ENCODE measurements around the gene C20orf204. TPM values are rescaled to one million over a fixed set of nuclear protein-coding genes. Genes with fewer than 3 reads are reported as not detected.

Gene C20orf204
- total and polyA plus RNA-seq, 9 of the 15 experiments (the other 6 are each of a cell fraction or from before 2014, with no cell fraction given): 0.11 to 1.1 (median 0.36) TPM; not detected in 2

DNA sequence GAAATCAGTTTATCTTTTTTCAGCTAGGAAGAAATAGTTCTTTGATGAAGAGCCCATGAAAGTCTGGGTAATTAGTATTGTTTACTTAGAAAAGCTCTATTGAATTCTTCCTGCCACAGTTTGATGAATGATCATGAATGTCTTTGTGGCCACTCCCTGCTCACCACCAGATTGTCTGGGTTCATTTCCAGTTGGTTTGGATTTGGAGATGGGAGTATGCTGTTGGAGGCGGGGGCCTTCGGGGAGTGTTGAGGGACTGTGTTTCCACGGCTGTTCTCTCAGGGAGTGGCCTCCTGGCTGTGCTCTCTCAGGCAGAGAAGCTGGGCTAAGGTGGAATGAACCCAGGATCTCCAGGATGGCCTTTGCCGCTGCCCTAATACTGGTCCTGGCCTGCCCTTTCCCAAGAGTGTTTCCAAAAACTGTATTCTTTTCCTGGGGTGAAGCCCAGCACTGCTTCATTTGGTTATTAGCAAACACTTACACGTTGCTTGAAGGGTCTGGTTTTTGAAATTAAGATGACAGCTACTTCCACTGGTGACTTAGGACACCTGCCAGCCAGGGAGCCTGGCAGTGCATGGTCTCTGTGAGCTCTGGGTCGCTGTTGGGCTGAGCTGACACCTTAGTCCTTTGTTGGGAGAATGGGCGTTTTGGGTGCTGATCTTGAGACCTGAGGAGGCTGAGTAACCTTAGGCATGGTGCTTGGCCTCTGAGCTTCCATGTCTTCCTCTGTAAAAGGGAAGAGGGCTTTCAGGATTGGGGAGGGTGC is 31.8 kb upstream of the C20orf204 start:
- TF ChIP-seq ZBTB17 (CRISPR knock-in tag; IDR thresholded peaks at IDR 0.05): no peak
- TF ChIP-seq SMC3 (conservative IDR thresholded peaks at IDR 0.05; ENCODE audit: insufficient read depth, low read depth, low read length): no peak
- TF ChIP-seq ZKSCAN8 (CRISPR knock-in tag; IDR thresholded peaks at IDR 0.05): no peak
- TF ChIP-seq RNF2 (IDR thresholded peaks at IDR 0.05): no peak
- TF ChIP-seq POU5F1 (IDR thresholded peaks at IDR 0.05; ENCODE audit: borderline replicate concordance, low read depth, low read length, partially characterized antibody): no peak
- TF ChIP-seq ZNF830 (CRISPR knock-in tag; IDR thresholded peaks at IDR 0.05): no peak
- TF ChIP-seq ZNF12 (CRISPR knock-in tag; IDR thresholded peaks at IDR 0.05): no peak
- no peak for TF ChIP-seq NFRKB (IDR thresholded peaks at IDR 0.05; ENCODE audit: low read depth)
- no peak for TF ChIP-seq JUNB (CRISPR knock-in tag; conservative IDR thresholded peaks at IDR 0.05)
- TF ChIP-seq NCOA2 (IDR thresholded peaks at IDR 0.05; ENCODE audit: partially characterized antibody in 2 of 2): no peak
- no peak for TF ChIP-seq ZNF146 (CRISPR knock-in tag; IDR thresholded peaks at IDR 0.05; ENCODE audit: unreplicated experiment)
- TF ChIP-seq, protein P1, sequence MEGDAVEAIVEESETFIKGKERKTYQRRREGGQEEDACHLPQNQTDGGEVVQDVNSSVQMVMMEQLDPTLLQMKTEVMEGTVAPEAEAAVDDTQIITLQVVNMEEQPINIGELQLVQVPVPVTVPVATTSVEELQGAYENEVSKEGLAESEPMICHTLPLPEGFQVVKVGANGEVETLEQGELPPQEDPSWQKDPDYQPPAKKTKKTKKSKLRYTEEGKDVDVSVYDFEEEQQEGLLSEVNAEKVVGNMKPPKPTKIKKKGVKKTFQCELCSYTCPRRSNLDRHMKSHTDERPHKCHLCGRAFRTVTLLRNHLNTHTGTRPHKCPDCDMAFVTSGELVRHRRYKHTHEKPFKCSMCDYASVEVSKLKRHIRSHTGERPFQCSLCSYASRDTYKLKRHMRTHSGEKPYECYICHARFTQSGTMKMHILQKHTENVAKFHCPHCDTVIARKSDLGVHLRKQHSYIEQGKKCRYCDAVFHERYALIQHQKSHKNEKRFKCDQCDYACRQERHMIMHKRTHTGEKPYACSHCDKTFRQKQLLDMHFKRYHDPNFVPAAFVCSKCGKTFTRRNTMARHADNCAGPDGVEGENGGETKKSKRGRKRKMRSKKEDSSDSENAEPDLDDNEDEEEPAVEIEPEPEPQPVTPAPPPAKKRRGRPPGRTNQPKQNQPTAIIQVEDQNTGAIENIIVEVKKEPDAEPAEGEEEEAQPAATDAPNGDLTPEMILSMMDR (IDR thresholded peaks at IDR 0.05 in 2 of 3, conservative IDR thresholded peaks at IDR 0.05 in 1 of 3; ENCODE audit: insufficient read depth in 2 of 3, low read depth in 1 of 3, low read length in 3 of 3): no peak
- TF ChIP-seq POLR2H (tag; IDR thresholded peaks at IDR 0.05; ENCODE audit: low read depth): no peak
- TF ChIP-seq RBM39 (optimal IDR thresholded peaks at IDR 0.05; ENCODE audit: low read depth, low read length): no peak
- TF ChIP-seq MCM2 (IDR thresholded peaks at IDR 0.05; ENCODE audit: low read depth): no peak
- no peak for TF ChIP-seq KLF1 (tag; IDR thresholded peaks at IDR 0.05)
- TF ChIP-seq ZNF133 (CRISPR knock-in tag; IDR thresholded peaks at IDR 0.05): no peak
- no TSS peak for BruUV-seq (replicated peaks)
- FAIRE-seq (no peak), DNase-seq (ENCODE audit: extremely low read depth in 1 of 4, low spot score in 3 of 4) (no peak), ATAC-seq (no peak)
- H3K9ac ChIP-seq (ENCODE audit: insufficient read depth in 1 of 2, low read depth in 2 of 2, low read length in 2 of 2): no peak overlapping the region
- peaks cover 3% of the 10 kb centered on the region; the same call in 1 of the 3 replicates for H3K79me2 ChIP-seq (ENCODE audit: control insufficient read depth, insufficient read depth, low read length)
- ChIA-PET CTCF (ENCODE audit: low intra/inter-chr PET ratio) (no interaction called here), POLR2A (interaction anchor here (0.6 to 1.3 kb wide), 2 partner anchors 14 to 33 kb away, joined by 3 read pairs; no protein-coding TSS in a partner anchor)
- H3K36me3 ChIP-seq (ENCODE audit: control insufficient read depth, insufficient read depth, low read length): peaks cover 78% of the 10 kb centered on the region
- no peak overlapping the region for H3K27ac ChIP-seq (ENCODE audit: extremely low read depth, low read depth, low read length)
- intact Hi-C loops (cut with micrococcal nuclease): no loop called here
- no peak overlapping the region for H2AFZ ChIP-seq (ENCODE audit: low read depth, low read length)
- no peak overlapping the region for H3K4me3 ChIP-seq
- peaks cover 6% of the 10 kb centered on the region for H3K9me3 ChIP-seq (replicated peaks; ENCODE audit: control insufficient read depth, insufficient read depth, low read depth, low read length)
- in situ Hi-C loops (cut with MboI): no loop called here
- H3K4me2 ChIP-seq (ENCODE audit: insufficient read depth, low read length): no peak overlapping the region
- H3K27me3 ChIP-seq (ENCODE audit: control insufficient read depth in 2 of 2, insufficient read depth in 2 of 2, low read length in 2 of 2): no peaks in the 10 kb centered on the region
- WGBS (ENCODE audit: insufficient coverage, low coverage, missing lambda C conversion rate): 91% methylated on average over 7 of the region's 7 CpGs
- no peaks in the 10 kb centered on the region for H3K4me1 ChIP-seq (replicated peaks in 1 of 2; ENCODE audit: control insufficient read depth in 2 of 2, insufficient read depth in 2 of 2, low read length in 2 of 2)
- no peaks in the 10 kb centered on the region for H4K20me1 ChIP-seq (replicated peaks; ENCODE audit: control insufficient read depth, insufficient read depth, low read length)
- no peaks in the 10 kb centered on the region for H3K9me1 ChIP-seq (ENCODE audit: control insufficient read depth, insufficient read depth, low read length)
